Neural progenitor cell (in vitro differentiated cells): Measurements from ENCODE around the gene TIMELESS. TPM values are rescaled to one million over a fixed set of nuclear protein-coding genes. Genes with fewer than 3 reads are reported as not detected.

Experiments used
- DNase-seq: peaks from one replicate; pipeline ENCODE4 v3.0.0-alpha.2; 2016; ENCODE audit warnings: low spot score
- H2AFZ ChIP-seq: fragments of 200-600 bp; sonication (generic); replicated peaks from 2 replicates; pipeline ENCODE4 v1.6.1; 2016; ENCODE audit warnings: antibody characterized with exemption
- H3F3A ChIP-seq: fragments of 200-600 bp; sonication (generic); 2 replicates; pipeline ENCODE4 v1.6.1; 2016; ENCODE audit warnings: antibody characterized with exemption, low read depth
- H3K27ac ChIP-seq: fragments of 200-600 bp; sonication (generic); 2 replicates; pipeline ENCODE4 v1.5.1; 2016; ENCODE audit warnings: mild to moderate bottlenecking
- H3K27me3 ChIP-seq: fragments of 200-600 bp; sonication (generic); 2 replicates; pipeline ENCODE4 v1.6.1; 2016; ENCODE audit warnings: mild to moderate bottlenecking, moderate library complexity
- H3K36me3 ChIP-seq: fragments of 200-600 bp; sonication (generic); 2 replicates; pipeline ENCODE4 v1.5.1; 2016
- H3K4me1 ChIP-seq: fragments of 200-600 bp; sonication (generic); 2 replicates; pipeline ENCODE4 v1.6.1; 2016; ENCODE audit warnings: mixed run types
- H3K4me2 ChIP-seq: fragments of 200-600 bp; sonication (generic); 2 replicates; pipeline ENCODE4 v1.6.1; 2016
- H3K4me3 ChIP-seq: fragments of 200-600 bp; sonication (generic); 2 replicates; pipeline ENCODE4 v1.5.1; 2016
- H3K79me2 ChIP-seq: fragments of 200-600 bp; sonication (generic); 2 replicates; pipeline ENCODE4 v1.6.1; 2016; ENCODE audit warnings: low read depth
- H3K9ac ChIP-seq: fragments of 200-600 bp; sonication (generic); 2 replicates; pipeline ENCODE4 v1.6.1; 2016
- H3K9me3 ChIP-seq: fragments of 200-600 bp; sonication (generic); 2 replicates; pipeline ENCODE4 v1.5.1; 2016; ENCODE audit warnings: low read depth
- H4K20me1 ChIP-seq: fragments of 200-600 bp; sonication (generic); 2 replicates; pipeline ENCODE4 v1.6.1; 2016; ENCODE audit warnings: low read depth
- H3K27ac Mint-ChIP-seq: 3 replicates; pipeline ENCODE4 v1.8.0; 2021; ENCODE audit warnings: mixed read lengths
- H3K27me3 Mint-ChIP-seq: 2 replicates; pipeline ENCODE4 v1.8.0; 2022; ENCODE audit warnings: low read depth, mild to moderate bottlenecking, inconsistent platforms, moderate library complexity, mixed read lengths; ENCODE audit not compliant: insufficient read depth
- H3K36me3 Mint-ChIP-seq: 3 replicates; pipeline ENCODE4 v1.8.0; 2021; ENCODE audit warnings: mixed read lengths
- H3K4me1 Mint-ChIP-seq: 3 replicates; pipeline ENCODE4 v1.8.0; 2021; ENCODE audit warnings: mixed read lengths
- H3K4me3 Mint-ChIP-seq: 3 replicates; pipeline ENCODE4 v1.8.0; 2021; ENCODE audit warnings: mild to moderate bottlenecking, moderate library complexity, mixed read lengths
- H3K9me3 Mint-ChIP-seq: 3 replicates; pipeline ENCODE4 v1.8.0; 2020; ENCODE audit warnings: mixed read lengths
- CTCF ChIP-seq: fragments of 200-600 bp; sonication (generic); IDR thresholded peaks from 2 replicates; pipeline ENCODE4 v1.5.1; 2017; ENCODE audit warnings: antibody characterized with exemption, mild to moderate bottlenecking
- EZH2 ChIP-seq: fragments of 200-600 bp; sonication (generic); IDR thresholded peaks from 2 replicates; pipeline ENCODE4 v1.6.1; 2017; ENCODE audit warnings: antibody characterized with exemption, mild to moderate bottlenecking, moderate library complexity
- EZH2phosphoT487 ChIP-seq: fragments of 200-600 bp; sonication (generic); IDR thresholded peaks from 2 replicates; pipeline ENCODE4 v1.6.1; 2017; ENCODE audit warnings: antibody characterized with exemption
- total RNA-seq: library from RNA; depleted of rRNA; stranded (reverse); fragments of >200 nt; gene quantifications from 2 replicates; pipeline ENCODE4 v1.2.3, GENCODE V29; 2015; ENCODE audit warnings: low replicate concordance

Gene TIMELESS
- total RNA-seq, 1 donor from 2014 or later: 56.3 TPM

GRCh38 chr12:56366948-56367347, 82.3 kb downstream of the TIMELESS start:
- peaks cover 3% of the 10 kb centered on the region for H3K9me3 Mint-ChIP-seq
- H3K4me3 Mint-ChIP-seq: no peak overlapping the region
- H3K27me3 Mint-ChIP-seq: peaks cover 6% of the 10 kb centered on the region
- Histone ChIP-seq H2AFZ (no peak overlapping the region), H4K20me1 (no peaks in the 10 kb centered on the region), H3K4me1 (no peaks in the 10 kb centered on the region), H3K27me3 (peaks cover under 1% of the 10 kb centered on the region), H3K79me2 (no peaks in the 10 kb centered on the region), H3K36me3 (no peaks in the 10 kb centered on the region), H3K4me3 (no peak overlapping the region), H3K9me3 (no peaks in the 10 kb centered on the region), H3F3A (no peaks in the 10 kb centered on the region), H3K9ac (no peak overlapping the region), H3K4me2 (no peak overlapping the region), H3K27ac (no peak overlapping the region)
- H3K4me1 Mint-ChIP-seq: no peaks in the 10 kb centered on the region
- H3K27ac Mint-ChIP-seq: no peak overlapping the region
- TF ChIP-seq EZH2phosphoT487: no peak
- no peak for TF ChIP-seq CTCF
- no peak for TF ChIP-seq EZH2
- no peaks in the 10 kb centered on the region for H3K36me3 Mint-ChIP-seq
- no peak for DNase-seq

Other genes with a start within 250 kb of the TIMELESS start
- 52.1 and 68.9 TPM in 2 replicates for gene RNF41, start 227.5 kb downstream of the TIMELESS start, total RNA-seq
- gene NABP2, start 225.1 kb downstream of the TIMELESS start, total RNA-seq: 27.9 and 40.9 TPM in 2 replicates
- 0.54 and 1.5 TPM in 2 replicates for gene SLC39A5, start 219.4 kb downstream of the TIMELESS start, total RNA-seq
- gene ANKRD52, start 191.0 kb downstream of the TIMELESS start, total RNA-seq: 9.1 and 18.1 TPM in 2 replicates
- gene COQ10A, start 182.5 kb downstream of the TIMELESS start, total RNA-seq: 32.1 and 41.8 TPM in 2 replicates
- gene CS, start 149.1 kb downstream of the TIMELESS start, total RNA-seq: 91.1 and 133 TPM in 2 replicates
- 107 and 128 TPM in 2 replicates for gene CNPY2, start 133.4 kb downstream of the TIMELESS start, total RNA-seq
- 61.9 and 116 TPM in 2 replicates for gene PAN2, start 115.4 kb downstream of the TIMELESS start, total RNA-seq
- gene IL23A, start 110.5 kb downstream of the TIMELESS start, total RNA-seq: 0.31 and 1.5 TPM in 2 replicates
- gene STAT2, start 89.3 kb downstream of the TIMELESS start, total RNA-seq: 86.4 and 105 TPM in 2 replicates
- not detected in 2 replicates for gene APOF, start 86.6 kb downstream of the TIMELESS start, total RNA-seq
- 0.03 TPM in 1 of 2 replicates, not detected in the other for gene MIP, start 5.2 kb upstream of the TIMELESS start, total RNA-seq
- gene SPRYD4, start 19.2 kb upstream of the TIMELESS start, total RNA-seq: 2.6 and 3.0 TPM in 2 replicates
- gene GLS2, start 38.7 kb upstream of the TIMELESS start, total RNA-seq: 2.3 and 2.9 TPM in 2 replicates
- gene RBMS2, start 72.4 kb upstream of the TIMELESS start, total RNA-seq: 12.9 and 13.1 TPM in 2 replicates
- gene BAZ2A, start 180.9 kb upstream of the TIMELESS start, total RNA-seq: 27.1 and 55.1 TPM in 2 replicates
- gene ATP5F1B, start 196.6 kb upstream of the TIMELESS start, total RNA-seq: 558 and 609 TPM in 2 replicates
- gene PTGES3, start 238.9 kb upstream of the TIMELESS start, total RNA-seq: 197 and 298 TPM in 2 replicates